ENCODE data around the gene ARHGEF7.

ARHGEF7 gene

GRCh38 chr13:111203736-111204389 lies 88.8 kb downstream of the ARHGEF7 start:
- DNase-seq, result no peak

GRCh38 chr13:111204438-111205177 lies 89.5 kb downstream of the ARHGEF7 start:
- DNase-seq, result peak; percentile 68

GRCh38 chr13:111206148-111206547 lies 91.0 kb downstream of the ARHGEF7 start:
- no peak for DNase-seq

DNA sequence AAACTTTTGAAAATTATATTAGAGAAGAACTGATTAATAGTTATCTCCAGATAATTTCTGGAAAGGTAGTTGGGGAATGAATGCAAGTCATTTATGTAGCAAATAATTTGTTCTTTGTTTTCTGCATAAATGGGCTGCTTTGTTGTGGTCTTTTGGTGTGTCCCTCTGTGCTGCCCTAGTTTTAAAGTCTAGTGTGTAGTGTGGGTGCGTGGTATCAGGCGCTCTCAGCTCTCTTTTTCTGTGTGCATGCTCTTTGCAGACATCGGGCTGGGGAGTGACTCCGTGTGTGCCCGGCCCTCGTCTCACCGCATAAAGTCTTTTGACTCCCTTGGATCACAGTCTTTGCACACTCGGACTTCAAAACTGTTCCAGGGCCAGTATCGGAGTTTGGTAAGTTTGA lies 94.5 kb downstream of the ARHGEF7 start:
- no peak for DNase-seq

DNA sequence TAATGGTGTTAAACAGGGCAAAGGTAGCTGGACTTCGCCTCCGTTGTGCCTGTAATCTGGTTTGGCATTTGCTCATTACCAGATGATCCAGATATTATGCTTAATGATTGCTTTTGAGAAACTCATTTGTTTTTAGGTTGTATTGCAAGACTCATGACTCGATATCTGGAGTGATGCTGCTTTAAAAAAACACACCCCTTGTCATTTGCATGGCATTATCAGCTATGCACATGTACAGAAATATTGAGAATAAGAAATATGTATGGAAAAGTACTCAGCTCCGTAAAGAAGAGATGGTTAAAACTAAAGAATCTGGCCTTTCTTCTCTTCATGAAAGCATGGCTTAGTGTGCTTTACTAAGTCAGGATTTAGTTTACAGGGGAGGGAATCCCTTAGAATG lies 95.0 kb downstream of the ARHGEF7 start:
- DNase-seq, result no peak

DNA sequence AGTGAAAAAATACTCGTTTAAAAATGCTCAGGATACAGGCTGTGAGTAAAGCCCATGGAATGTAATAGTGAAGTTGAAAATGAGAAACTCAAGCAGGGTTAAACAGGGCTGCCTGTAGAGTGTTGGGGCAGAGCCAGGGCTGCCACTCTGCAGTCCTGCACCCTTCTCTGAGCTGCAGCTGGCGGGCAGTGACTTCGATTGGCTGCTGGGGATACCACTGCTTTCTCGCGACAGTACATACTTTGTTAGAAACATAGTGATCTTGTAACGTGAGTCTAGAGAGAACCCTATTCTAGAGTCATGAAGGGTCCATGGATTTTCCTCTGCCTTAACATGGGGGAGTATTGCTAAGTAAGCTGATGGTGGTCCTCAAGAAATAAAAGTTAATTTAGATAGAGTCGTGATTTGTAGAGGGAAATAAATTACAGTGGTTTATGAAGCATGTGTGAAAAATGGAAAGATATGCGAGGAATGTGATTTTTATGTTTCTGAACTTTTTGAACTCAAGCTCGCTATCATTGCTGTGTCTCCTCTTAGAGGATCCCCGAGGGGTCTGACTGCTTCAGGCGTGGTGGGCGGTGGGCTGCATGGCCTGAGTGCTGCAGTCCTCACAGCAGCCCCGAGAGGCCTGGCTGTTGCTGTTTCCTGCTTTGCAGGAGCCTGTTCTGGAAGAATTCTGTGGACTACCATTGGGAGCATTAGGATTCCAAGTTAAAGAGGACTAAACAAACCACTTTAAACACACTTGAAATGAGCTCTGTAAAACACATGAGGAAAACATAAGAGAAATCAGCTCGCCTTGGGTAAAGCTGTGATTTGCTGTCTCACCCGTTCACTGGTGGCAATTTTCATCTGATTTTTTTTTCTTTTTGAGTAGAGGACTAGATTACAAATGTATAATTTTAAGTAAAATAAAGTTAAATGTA lies 95.7 kb downstream of the ARHGEF7 start:
- DNase-seq, result peak; percentile 80

DNA sequence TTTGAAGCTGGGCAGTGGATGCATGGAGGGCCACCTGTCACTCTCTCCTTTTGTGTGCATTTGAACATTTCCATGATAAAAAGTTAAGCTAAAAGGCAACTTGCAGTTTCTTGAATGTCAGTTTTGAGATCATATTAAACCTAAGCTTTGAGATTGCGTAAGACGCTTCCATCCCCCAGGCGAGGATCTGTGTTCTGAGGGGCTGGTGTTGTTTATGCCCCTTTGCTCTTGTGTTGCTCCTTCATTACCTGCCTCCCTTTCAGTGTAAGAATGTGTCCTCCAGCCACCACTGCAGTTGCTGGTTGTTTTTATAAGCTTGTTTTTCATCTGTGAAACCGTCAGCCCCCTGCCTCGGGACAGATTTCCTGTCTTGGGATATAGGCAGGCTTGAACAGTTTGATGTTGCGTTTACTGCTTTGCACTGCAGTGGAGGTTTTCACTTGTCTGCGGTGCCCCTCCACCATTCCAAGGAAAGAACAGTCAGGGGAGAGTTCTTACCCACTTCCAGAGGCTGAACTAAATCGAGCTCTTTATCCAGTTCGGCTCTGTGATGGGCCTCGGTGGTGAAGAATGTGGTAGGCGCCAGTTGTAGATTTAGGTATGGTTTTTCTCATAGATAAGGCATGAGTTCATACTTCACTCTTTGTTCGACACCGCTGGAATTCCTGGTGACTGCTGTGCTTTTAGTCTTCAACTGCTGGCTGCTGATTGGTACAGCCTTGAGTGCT lies 96.8 kb downstream of the ARHGEF7 start:
- DNase-seq, result no peak

- DNase-seq, result no peak
Observed at GRCh38 chr13:111212517-111212873, 97.4 kb downstream of the ARHGEF7 start.

DNA sequence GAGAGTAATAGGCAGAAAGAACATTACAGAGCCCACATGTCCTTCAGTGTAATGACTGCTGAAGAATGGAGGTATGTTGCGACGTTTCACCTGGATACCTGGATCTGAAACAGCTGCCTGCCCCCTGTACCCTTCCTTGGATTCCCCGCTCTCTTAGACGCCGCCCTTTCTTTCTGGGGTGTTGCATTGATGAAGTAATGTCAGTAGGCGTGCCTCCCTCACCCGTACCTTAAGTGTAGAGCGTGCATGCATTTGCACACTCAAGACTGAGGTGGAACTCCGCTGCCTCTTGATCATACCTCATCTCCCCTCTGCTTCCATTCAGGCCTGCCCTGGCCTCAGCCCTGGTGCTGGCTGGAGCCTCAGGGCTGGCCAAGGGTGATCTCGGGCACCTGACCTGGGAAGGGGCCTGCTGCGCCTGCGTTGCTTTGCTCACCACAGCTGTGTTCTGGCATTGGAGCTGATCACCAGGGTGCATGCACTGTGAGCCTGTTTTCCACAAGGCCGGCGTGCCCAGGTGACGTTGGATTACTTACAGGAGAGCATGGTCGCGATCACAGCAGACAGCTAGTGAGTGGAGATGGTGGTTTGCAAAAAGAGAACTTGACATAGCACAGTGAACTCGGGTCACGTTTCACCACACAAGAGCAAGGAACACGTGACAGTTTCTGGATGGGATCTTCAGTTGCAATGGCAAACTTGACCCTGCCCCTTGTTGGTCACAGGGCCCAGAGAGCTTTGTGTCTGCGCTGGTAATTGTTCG lies 99.0 kb downstream of the ARHGEF7 start:
- DNase-seq, result no peak

GRCh38 chr13:111215081-111216047 lies 100.3 kb downstream of the ARHGEF7 start:
- peak; percentile 50 for DNase-seq

GRCh38 chr13:111216166-111216960 lies 101.3 kb downstream of the ARHGEF7 start:
- peak; percentile 69 for DNase-seq

DNA sequence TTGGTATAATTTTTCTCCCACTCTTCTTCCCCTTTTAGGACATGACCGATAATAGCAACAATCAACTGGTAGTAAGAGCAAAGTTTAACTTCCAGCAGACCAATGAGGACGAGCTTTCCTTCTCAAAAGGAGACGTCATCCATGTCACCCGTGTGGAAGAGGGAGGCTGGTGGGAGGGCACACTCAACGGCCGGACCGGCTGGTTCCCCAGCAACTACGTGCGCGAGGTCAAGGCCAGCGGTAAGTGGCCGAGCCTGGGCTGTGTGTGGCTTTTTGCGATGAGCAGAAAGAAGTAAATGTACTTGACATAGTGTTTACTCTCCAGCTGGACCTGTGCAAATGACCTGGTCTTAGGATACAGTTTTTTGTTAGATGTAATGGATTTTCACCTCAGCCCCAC lies 102.5 kb downstream of the ARHGEF7 start:
- DNase-seq, result no peak

GRCh38 chr13:111219280-111219679 lies 104.2 kb downstream of the ARHGEF7 start:
- DNase-seq, result no peak

DNA sequence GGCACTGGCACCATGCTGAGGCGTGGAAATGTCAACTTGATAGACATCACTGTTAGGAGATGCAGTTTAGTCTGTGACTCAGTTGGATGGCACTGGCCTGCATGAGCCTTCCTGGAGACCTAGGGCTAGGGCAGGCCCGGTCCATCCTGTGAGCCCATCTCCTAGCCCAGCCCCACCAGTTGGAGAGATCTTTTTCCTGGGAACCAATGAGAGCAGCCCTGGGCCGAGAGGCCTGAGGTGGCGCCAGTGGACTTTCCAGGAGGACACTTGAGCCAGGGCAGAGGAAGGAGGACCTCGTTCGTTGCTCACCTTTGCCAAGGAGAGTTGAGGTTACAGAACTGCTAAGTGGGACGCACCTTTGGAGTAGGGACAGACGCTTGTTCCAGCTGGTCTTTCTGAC lies 104.8 kb downstream of the ARHGEF7 start:
- DNase-seq, result no peak

DNA sequence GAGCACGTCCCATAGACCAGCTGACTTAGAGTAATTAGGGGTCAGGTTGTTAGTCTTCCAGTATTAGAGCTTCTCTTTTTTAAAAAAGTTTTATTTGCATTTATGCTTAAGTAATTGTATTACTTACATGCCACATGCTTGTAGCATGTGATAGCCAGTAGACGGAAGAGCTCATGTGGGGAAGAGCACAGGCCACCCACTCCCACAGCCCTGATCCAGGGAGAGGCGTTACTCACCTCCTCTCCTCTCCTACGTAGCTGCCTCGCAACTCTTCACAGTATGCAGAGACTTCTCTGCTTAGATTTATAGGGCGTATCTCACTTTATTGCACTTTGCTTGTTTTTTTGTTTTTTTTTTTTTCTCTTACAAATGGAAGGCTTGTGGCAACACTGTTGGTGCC lies 110.1 kb downstream of the ARHGEF7 start:
- DNase-seq, result no peak

- no peak for DNase-seq
Observed at GRCh38 chr13:111225810-111226546, 110.9 kb downstream of the ARHGEF7 start.

DNA sequence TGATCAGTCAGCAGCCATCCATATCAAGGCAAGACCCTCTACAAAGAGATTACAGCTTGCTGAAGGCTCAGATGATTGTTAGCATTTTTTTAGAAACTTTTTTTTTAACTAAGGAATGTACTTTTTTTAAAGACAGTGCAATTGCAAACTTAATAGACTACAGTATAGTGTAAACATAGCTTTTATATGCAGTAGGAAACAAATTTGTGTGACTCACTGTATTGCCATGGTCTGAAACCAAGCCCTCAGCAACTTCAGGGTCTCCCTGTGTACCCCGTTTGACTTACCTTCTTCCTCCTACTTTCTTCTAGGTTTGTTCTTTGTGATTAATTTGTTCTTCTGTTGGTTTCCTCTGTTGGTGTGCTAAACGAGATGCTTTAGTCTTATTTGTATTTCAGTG lies 112.3 kb downstream of the ARHGEF7 start:
- no peak for DNase-seq

GRCh38 chr13:111228262-111229144 lies 113.4 kb downstream of the ARHGEF7 start:
- DNase-seq, result no peak

Measured in right hindlimb (tissue), 1 donor.